GM19023 (cell line): Measurements from ENCODE around the gene HNRNPA2B1.
"Not testable (repeated sequence)": the region's sequence is repeated elsewhere in the genome, so short reads cannot be mapped to it uniquely, and the experiment has no call there.

Source experiments
- ATAC-seq: cut with Tn5 transposase; IDR thresholded peaks from one replicate; pipeline ENCODE4 v1.9.1; 2021; ENCODE audit warnings: mild to moderate bottlenecking, moderate library complexity; ENCODE audit not compliant: unreplicated experiment

Gene HNRNPA2B1

DNA sequence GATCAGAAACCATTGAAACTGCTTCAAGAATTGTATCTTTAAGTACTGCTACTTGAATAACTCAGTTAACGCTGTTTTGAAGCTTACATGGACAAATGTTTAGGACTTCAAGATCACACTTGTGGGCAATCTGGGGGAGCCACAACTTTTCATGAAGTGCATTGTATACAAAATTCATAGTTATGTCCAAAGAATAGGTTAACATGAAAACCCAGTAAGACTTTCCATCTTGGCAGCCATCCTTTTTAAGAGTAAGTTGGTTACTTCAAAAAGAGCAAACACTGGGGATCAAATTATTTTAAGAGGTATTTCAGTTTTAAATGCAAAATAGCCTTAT lies 14.7 kb downstream of the HNRNPA2B1 start:
- ATAC-seq = no peak

- ATAC-seq = no peak
Measured at GRCh38 chr7:26185131-26185843, 15.3 kb downstream of the HNRNPA2B1 start.

- not testable (repeated sequence) for ATAC-seq
Measured at GRCh38 chr7:26184281-26185101, 16.1 kb downstream of the HNRNPA2B1 start.

DNA sequence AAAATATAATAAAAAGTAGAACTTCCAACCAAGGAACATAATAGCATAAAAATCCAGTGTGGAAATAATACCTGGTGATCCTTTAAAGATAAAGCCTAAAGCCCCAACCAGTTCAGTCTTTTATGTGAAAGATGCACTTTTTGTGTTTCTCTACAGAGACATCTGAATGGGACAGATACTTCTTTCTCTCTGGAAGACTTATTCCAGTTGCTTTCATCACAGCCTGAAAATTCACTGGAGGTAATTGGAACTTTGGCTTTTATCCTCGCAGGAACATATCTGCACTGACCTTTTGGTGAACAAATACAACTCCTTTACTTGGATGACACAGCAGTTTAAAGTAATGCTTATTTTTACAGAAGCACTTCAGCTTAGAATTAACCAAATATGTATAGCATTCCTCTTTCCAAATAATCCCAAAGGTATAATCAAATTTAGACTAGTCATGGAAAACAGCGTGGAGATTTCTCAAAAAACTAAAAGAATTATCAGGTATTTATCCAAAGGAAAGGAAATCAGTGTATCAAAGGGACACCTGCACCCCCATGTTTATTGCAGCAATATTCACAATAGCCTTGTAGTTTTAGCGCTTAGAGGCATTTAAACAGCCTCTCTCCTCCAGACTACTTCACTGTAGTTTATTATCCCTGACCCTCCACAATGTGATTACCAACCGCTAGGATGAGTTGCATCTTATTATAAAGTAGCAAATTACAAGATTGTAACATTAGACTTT lies 16.8 kb downstream of the HNRNPA2B1 start:
- no peak for ATAC-seq

- ATAC-seq = no peak
Measured at GRCh38 chr7:26182706-26183105, 17.8 kb downstream of the HNRNPA2B1 start.

DNA sequence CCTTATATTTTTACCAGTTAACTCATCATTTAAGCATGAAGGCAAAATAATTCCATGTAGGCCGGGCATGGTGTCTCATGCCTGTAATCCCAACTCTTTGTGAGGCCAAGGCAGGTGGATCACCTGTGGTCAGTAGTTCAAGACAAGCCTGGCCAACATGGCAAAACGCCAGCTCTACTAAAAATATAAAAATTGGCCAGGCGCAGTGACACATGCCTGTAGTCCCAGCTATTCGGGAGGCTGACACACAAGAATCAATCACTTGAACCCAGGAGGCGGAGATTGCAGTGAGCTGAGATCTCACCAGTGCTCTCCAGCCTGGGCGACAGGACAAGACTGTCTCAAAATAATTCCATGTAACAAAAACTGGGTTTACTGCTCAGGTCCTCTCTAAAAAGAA lies 18.3 kb downstream of the HNRNPA2B1 start:
- no peak for ATAC-seq

- no peak for ATAC-seq
Measured at GRCh38 chr7:26181474-26182227, 18.9 kb downstream of the HNRNPA2B1 start.

GRCh38 chr7:26180792-26181198 lies 19.8 kb downstream of the HNRNPA2B1 start:
- ATAC-seq = no peak

DNA sequence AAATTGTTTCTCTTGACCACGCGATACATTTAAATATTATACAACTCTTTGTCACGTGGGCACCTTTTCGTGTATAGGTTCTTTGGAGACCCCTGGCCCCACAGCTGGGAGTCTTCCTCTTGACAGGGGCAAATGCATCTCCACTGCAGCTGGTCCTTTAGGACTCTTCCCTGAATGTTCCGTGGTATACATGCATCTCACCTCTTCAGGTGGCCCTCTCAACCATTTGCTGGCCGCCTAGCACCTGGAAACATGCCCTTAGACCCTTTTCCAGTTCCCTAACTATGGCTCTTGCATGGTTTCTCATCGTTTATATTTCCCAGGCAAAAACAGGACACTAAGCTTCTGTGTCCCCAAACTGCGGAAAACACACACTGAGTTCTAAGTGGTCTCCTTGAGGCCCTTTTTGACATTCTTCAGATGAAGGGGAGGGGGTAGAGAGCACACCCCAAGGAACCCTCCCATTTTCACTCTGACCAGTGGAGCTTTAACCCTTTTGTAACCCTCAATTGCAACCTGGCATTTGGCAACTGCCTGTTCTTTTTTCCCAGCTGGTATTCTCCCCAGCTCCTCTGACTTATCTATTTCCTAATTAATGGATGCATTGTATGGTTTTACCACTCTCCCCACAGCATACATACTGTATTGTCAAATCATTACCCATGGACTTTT lies 20.6 kb downstream of the HNRNPA2B1 start:
- ATAC-seq = no peak

DNA sequence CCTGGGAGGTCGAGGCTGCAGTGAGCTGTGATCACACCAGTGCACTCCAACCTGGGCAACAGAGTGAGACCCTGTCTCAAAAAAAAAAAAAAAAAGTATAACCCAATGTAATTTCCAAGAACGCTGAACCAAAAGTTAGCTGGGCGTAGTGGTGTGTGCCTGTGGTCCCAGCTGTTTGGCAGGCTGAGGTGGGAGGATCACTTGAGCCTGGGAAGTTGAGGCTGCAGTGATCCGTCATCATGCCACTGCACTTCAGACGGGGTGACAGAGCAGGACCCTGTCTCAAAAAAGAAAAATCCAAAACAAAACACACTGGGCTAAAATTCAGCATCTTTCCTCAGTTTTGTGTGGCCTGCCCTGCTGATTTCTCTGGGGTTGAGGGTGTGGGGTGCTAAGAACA lies 21.1 kb downstream of the HNRNPA2B1 start:
- ATAC-seq = no peak

DNA sequence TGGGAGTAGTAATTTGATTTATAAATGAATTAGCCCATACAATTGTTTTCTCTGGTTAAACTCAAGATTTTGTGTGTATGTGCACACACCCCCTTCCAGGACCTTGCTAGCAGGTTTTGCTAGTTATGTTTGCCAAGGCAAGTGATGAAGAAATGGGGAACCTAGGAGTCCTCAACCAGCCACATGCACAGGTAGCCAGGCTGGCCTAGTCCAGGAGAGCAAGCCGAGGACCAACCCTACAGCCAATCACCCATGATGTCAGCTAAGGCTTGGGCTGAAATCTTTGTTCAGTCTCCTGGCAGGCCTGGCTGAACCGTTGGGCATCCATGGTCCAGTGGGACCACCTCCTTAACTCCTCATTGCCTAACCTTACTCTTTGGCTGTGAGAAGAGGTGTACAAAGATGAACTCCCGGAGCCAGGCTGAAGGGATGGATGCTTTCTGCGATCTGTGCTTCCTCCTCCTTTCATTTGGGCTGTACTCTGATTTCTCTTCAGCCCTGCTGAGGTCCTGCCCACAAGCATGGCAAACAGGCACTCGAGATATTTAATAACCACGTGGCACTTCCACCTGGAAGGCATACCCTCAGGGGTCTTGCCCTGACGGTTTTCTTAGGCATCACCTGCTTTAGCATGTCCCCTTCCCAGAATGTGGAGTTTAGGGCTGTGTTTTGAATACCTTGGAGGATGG lies 22.1 kb downstream of the HNRNPA2B1 start:
- no peak for ATAC-seq

GRCh38 chr7:26177269-26177668 lies 23.3 kb downstream of the HNRNPA2B1 start:
- not testable (repeated sequence) for ATAC-seq

DNA sequence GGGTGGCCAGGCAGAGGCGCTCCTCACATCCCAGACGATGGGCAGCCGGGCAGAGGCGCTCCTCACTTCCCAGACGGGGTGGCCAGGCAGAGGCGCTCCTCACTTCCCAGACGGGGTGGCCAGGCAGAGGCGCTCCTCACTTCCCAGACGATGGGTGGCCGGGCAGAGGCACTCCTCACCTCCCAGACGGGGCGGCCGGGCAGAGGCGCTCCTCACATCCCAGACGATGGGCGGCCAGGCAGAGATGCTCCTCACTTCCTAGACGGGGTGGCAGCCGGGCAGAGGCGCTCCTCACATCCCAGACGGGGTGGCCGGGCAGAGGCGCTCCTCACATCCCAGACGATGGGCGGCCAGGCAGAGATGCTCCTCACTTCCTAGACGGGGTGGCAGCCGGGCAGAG lies 23.9 kb downstream of the HNRNPA2B1 start:
- ATAC-seq = not testable (repeated sequence)

GRCh38 chr7:26175903-26176302 lies 24.6 kb downstream of the HNRNPA2B1 start:
- not testable (repeated sequence) for ATAC-seq

DNA sequence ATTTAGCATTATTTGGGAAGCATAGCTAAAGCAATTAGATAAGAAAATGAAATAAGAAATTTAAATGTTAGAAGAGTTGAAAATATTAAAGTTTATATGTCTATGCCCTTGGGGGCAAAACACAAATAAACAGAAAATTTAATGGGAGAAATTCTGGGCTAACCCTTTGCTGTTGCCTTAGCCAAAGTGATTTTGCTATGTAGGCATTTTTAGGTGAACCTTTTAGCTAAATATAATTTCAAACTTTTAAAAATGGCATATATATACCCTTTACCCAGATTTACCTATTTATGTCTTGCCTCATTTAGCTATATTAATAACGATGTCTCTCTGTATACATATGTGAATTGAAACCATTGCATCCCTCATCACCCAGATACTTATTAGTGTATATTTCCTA lies 28.5 kb downstream of the HNRNPA2B1 start:
- ATAC-seq = no peak

GRCh38 chr7:26171601-26172000 lies 28.9 kb downstream of the HNRNPA2B1 start:
- ATAC-seq = no peak

DNA sequence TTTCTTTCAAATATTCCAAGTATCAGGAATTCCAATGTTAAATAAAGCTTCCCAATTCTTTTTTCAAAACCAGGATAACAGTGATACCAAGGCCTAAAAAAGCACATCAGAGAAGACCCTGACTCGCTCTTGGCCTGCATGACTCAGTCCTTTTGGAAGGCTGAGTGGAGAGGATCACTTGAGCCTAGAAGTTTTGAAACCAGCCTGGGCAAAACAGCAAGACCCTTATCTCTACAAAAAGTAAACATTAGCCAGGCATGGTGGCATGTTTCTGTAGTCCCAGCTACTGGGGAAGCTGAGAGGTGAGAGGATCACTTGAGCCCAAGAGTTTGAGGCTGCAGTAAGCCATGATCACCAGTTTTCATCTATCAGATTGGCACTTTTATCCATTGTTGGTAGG lies 29.9 kb downstream of the HNRNPA2B1 start:
- ATAC-seq = no peak

DNA sequence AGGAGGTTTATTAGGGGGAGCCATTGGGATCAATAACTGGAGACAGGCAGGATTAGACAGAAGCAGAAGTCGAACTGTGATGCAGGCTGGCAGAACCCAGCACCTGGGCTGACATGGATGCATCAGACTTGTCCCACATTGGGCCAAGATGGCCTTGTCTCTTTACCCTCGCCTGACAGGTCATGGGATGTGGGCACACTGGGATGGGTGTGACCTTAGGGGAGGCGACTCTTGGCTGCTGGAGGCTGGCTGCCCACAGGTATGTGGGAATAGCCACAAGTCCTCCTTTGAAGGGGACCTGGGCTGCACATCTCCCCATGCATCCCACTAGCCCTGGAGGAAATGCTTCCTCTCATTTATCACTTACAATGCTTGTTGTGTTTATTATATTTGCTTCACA lies 31.3 kb downstream of the HNRNPA2B1 start:
- no peak for ATAC-seq

DNA sequence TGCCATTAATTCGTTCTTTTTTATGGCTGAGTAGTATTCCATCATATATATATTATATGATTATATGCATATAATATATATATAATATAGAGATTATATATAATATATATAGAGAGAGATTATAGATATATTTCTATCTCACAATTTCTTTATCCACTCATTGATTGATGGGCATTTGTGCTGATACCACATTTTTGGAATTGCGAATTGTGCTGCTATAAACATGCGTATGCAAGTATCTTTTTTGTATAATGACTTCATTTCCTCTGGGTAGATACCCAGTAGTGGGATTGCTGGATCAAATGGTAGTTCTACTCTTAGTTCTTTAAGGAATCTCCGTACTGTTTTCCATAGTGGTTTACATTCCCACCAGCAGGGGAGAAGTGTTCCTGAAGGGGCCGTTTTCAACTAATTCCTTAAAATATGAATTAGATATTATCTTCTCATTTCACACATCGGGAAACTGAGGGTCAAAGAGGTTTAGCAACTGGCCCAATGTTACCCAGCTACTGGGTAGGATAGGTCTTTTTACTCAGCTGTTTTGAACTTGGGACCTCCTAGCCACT lies 32.0 kb downstream of the HNRNPA2B1 start:
- no peak for ATAC-seq
